EH (cell line): Measurements from ENCODE around the gene SIRT6.
"Not testable (repeated sequence)": the region's sequence is repeated elsewhere in the genome, so short reads cannot be mapped to it uniquely, and the experiment has no call there.

Experiments used
- DNase-seq: peaks from one replicate; pipeline ENCODE4 v3.0.0-alpha.2; 2015; ENCODE audit warnings: low read depth

Gene SIRT6

DNA sequence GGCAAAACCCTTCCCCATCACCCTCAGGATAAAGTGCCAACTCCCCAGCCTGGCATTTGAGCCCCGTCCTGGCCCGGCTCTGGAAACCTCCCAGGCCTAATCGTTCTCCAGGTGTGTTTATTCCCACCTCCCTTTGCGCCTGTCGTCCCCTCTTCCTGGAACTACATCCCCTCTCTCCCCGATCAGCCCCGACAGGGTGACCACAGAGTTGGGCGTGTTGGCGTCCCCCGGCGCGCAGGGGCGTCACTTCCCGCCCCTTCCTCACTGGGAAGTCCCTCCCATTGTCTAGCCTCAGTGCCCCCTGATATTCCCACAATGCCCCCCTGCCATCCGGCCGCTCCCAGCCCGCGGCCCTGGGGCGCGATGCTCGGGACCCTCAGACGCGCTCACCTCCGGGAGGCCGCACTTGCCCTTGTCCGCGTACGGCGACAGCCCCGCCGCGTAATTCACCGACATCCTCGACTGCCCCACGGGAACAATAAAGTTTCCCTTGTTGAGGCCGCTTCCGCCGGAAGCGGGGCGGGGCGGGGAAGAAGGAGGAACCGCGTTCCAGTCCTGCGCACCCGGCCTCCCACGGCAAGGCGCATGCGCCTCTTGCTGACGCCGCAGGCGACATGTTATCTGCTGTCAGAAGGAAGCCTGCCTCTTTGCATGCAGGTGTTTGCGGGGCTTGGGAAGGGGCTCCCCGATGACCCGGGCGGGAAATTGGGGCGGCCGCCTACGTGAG lies at the start of gene SIRT6, which contains the start of gene ANKRD24:
Gene SIRT6 (minus strand): TSS at position 480 of the 727 bp plus-strand sequence. CDS start 24 bp downstream, at position 456.
Gene ANKRD24 (plus strand): TSS at position 606 of the 727 bp plus-strand sequence. CDS start 3,737 bp downstream, outside the sequence.
- peak; percentile 94 for DNase-seq

DNA sequence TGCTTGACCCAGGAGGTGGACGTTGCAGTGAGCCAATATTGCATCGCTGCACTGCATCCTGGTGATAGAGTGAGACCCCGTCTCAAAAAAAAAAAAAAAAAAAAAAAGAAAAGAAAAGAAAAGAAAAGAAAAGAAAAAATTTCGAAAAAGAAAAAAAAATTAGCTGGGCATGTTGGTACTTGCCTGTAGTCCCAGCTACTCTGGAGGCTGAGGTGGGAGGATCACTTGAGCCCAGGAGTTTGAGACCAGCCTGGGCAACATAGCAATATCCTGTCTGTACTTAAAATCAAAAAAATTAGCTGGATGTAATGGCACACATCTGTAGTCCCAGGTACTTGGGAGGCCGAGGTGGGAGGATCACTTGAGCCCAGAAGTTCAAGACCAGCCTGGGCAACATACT lies 49.8 kb upstream of the SIRT6 start:
- not testable (repeated sequence) for DNase-seq

DNA sequence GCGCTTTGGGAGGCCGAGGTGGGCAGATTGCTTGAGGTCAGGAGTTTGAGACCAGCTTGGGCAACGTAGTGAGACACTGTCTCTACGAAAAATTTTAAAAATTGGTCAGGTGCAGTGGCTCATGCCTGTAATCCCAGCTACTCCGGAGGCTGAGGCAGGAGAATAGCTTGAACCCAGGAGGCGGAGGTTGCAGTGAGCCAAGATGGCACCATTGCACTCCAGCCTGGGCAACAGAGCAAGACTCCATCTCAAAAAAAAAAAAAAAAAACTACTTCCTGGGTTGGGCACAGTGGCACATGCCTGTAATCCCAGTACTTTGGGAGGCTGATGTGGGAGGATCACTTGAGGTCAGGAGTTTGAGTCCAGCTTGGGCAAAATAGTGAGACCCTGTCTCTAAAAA lies 49.2 kb upstream of the SIRT6 start:
- DNase-seq, result not testable (repeated sequence)

GRCh38 chr19:4230237-4230636 lies 47.9 kb upstream of the SIRT6 start:
- not testable (repeated sequence) for DNase-seq

DNA sequence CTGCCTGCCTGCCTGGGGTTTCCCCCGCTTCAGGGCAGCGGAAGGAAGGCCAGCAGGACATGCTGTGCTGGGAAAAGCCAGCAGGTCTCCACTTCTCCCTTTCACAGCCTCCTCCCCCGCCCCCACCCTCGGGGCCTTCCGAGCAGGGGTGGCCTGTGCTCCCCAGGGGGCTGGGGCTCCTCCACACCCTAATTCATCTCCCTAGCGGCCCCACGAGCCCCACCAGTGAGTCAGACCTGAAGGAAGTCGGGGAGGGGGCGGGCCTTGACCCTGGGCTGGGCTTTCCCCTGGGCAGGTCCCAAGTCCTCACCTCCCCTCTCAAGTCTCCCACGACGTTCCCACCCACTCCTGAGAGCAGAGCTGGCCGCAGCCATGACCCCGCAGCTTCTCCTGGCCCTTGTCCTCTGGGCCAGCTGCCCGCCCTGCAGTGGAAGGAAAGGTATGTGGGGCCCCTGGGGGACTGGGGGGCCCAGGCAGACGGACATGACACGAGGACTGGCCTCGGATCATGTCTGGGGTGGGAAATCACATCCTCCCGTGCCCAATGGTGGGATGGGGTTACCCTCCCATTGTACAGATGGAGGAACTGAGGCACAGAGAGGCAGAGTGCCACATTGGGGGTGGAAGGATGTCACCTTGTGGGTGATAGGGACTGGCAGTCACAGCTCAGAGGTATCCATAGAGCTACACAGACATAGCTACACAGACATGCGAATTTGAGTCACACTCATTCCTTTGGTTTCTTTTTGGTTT lies 47.0 kb upstream of the SIRT6 start, which contains the start of gene EBI3:
Gene EBI3 (plus strand): TSS at position 345 of the 753 bp plus-strand sequence. CDS start 28 bp downstream, at position 373.
- DNase-seq, result peak; percentile 62

DNA sequence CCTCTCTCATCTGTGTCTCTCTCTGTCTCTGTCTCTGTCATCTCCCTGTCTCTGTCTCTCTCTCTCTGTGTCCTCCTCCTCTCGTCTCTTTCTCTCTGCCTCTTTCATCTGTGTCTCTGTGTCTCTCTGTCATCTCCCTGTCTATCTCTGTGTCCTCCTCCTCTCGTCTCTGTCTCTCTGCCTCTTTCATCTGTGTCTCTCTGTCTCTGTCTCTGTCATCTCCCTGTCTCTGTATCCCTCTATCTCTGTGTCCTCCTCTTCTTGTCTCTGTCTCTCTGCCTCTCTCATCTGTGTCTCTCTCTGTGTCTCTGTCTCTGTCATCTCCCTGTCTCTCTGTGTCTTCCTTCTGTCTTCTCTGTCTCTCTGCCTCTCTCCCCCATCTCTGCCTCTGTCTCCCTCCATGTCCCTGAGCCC lies 46.4 kb upstream of the SIRT6 start:
- DNase-seq, result no peak

GRCh38 chr19:4227771-4228170 lies 45.4 kb upstream of the SIRT6 start:
- no peak for DNase-seq

DNA sequence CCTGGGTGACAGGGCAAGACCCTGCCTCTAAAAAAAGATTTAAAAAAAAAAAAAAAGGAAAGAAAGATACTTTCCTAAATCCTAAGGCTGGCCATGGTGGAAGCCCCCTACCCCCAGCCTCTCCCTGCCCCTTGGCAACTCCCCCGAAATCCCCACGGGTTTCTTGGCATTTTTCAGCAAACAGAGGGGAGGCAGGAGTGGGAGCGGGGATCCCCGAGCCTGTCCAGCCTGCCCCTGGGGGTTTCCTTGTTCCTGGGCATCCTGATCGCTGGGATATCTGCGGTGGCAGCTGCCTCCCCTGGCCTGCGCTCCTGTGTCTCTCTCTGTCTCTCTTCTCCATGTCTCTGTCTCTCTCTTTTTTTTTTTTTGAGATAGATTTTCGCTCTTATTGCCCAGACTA lies 43.5 kb upstream of the SIRT6 start:
- no peak for DNase-seq

DNA sequence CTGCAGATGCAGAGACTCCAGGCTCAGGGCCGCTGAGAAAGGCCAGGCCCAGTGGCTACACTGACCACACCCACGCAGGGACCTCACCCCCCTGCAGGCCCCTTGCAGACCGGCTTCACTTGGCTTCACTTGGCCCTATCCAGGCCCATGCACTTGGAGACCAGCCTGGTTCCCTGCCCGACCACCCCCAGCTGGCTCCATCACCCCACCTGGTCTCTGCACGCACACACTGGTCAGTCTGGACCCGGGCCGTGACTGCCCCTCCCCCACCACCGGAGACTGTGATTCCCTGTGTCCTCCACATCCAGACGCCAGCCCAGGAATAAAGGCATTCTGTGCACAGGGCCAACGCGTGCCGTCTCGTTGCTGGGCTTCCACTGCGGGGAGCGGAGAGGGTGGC lies 42.1 kb upstream of the SIRT6 start:
- no peak for DNase-seq

GRCh38 chr19:4220188-4220587 lies 37.8 kb upstream of the SIRT6 start:
- no peak for DNase-seq

GRCh38 chr19:4218523-4218922 lies 36.2 kb upstream of the SIRT6 start:
- DNase-seq, result not testable (repeated sequence)

DNA sequence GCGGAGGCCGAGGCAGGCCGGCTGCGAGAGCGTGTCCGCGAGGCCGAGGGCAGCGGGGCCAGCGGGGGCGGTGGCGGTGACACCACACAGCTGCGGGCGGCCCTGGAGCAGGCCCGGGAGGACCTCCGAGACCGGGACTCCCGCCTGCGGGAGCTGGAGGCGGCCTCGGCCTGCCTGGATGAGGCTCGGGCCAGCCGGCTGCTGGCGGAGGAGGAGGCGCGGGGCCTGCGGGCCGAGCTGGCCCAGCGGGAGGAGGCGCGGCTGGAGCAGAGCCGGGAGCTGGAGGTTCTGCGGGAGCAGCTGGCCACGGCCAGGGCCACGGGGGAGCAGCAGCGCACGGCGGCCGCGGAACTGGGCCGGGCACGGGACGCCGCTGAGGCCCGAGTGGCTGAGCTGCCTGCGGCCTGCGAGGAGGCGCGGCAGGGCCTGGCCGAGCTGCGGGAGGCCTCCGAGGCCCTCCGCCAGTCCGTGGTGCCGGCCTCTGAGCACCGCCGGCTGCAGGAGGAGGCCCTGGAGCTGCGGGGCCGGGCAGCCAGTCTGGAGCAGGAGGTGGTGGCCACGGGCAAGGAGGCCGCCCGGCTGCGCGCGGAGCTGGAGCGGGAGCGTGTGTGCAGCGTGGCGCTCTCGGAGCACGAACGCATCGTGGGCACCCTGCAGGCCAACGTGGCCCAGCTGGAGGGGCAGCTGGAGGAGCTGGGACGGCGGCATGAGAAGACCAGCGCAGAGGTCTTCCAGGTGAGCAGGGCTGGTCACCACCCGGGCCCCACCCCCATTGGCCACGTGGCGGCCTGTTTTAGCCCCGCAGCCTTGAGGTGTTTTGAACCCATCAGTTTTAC lies 35.3 kb upstream of the SIRT6 start:
- DNase-seq, result no peak

DNA sequence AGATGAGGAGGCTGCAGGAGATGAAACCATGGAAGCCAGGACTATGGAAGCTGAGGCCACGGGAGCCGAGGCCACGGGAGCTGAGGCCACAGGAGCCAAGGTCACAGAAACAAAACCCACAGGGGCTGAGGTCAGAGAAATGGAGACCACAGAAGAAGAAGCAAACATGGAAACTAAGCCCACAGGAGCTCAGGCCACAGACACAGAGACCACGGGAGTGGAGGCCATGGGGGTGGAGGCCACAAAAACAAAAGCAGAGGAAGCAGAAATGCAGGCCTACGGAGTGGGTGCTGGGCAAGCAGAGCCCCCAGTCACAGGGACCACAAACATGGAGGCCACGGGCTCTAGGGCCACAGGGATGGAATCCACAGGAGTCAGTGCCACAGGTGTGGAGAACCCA lies 34.5 kb upstream of the SIRT6 start:
- no peak for DNase-seq

DNA sequence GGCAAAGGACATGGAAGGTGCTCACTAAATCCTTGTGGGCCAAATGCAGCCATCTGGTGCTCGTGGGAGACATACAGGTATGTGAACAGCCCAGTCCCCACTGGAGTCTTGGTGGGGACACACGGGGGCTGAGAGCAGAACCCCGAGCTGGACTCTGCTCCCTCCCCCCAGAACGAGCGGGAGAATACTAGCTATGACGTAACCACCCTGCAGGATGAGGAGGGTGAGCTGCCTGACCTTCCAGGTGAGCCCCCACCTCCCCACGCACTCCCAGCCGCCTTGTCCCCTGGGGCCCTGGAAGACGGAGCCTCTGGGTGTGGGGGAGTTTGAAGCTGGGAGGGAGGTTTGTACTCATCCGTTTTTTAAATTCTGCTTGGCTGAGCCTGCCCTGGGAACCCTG lies 33.4 kb upstream of the SIRT6 start:
- DNase-seq, result no peak

DNA sequence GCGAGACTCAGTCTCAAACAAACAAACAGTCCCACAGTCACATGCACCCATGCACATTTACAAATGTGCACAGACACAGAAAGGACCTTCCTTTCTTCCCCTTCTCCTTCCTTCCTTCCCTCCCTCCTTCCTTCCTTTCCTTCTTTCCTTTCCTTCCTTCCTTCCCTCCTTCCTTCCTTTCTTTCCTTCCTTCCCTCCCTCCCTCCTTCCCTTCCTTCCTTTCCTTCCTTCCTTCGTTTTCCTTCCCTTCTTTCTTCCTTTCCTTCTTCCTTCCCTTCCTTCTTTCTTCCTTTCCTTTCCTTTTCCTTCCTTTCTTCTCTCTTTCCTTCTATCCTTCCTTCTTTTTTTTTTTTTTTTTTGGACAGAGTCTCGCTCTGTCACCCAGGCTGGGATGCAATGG lies 30.8 kb upstream of the SIRT6 start:
- DNase-seq, result no peak

DNA sequence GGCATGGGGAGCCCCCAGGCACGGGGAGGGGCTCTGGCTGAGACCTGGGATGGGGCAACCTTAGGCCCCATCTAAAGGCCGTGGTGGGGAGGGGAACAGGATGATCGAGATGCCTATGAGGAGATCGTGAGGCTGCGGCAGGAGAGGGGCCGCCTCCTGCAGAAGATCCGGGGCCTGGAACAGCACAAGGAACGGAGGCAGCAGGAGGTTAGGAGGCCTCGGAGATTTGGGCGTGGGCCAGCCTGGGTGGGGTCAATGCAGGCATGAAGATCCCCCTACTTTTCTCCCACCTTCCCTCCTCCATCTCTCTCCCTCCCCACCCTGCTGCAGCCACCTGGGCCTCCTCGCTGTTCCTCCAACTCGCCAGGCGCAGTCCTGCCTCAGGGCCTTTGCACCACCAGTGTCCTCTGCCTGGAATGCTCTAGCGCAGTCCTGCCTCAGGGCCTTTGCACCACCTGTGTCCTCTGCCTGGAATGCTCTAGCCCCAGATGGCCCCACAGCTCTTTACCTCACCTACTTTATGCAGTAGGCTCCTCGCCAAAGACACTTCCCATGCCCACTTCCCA lies 27.9 kb upstream of the SIRT6 start:
- no peak for DNase-seq

DNA sequence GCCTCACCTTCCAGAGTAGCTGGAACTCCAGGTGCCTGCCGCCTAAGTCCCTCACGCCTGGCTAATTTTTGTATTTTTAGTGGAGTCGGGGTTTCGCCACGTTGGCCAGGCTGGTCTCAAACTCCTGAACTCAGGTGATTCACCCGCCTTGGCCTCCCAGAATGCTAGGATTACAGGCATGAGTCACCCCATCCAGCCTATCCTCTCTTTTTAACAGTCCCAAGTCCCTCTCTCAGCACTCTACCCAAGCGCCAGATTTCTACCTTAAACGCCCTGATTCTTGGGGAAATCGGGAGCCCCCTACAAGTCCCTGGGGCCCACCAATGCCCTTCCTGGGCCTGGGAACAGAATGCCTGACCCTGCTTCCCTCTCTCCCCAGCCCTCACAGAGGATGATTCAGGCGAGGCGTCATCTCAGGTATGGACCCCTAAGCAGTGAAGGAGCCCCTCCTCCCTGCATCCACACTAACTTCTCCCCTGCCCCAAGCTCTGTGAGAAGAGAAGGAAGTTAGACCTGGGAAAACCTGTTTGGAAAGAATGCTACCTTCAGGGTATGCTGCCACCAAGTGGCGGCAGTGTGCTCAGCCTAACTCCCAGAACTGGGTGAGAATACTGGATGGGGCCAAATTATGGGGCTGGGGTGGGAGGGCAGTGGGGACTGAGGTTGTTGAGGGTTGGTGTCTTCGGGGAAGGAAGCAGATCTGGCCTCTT lies 26.2 kb upstream of the SIRT6 start:
- peak; percentile 45 for DNase-seq

GRCh38 chr19:4206818-4207484 lies 24.6 kb upstream of the SIRT6 start:
- peak; percentile 51 for DNase-seq

GRCh38 chr19:4201798-4202197 lies 19.4 kb upstream of the SIRT6 start:
- no peak for DNase-seq

GRCh38 chr19:4200940-4201542 lies 18.7 kb upstream of the SIRT6 start:
- DNase-seq, result no peak
